ENCODE results near the gene MXRA8.

GRCh38 chr1:1318131-1318652 is 40.2 kb downstream of the MXRA8 start:
- TF ChIP-seq CTCF (IDR thresholded peaks at IDR 0.05; ENCODE audit: low read depth, low read length, poor library complexity, severe bottlenecking) (no peak), EZH2phosphoT487 (IDR thresholded peaks at IDR 0.05; ENCODE audit: borderline replicate concordance, low read length) (no peak)

Data from DOHH2 (cell line).